22Rv1 (cell line): ENCODE results near the gene DYRK4.
A peak's percentile ranks its signal among the peaks of the same experiment; 100 is the strongest.

ENCODE experiments used
- ZFX ChIP-seq: fragments of 450-650 bp; IDR thresholded peaks from 2 replicates; pipeline ENCODE4 v1.6.1; 2017; ENCODE audit warnings: antibody characterized with exemption, borderline replicate concordance
- TF ChIP-seq, protein P1 (sequence below): fragments of 450-650 bp; IDR thresholded peaks from 2 replicates; pipeline ENCODE4 v1.5.1; 2017; ENCODE audit warnings: mild to moderate bottlenecking

DNA sequence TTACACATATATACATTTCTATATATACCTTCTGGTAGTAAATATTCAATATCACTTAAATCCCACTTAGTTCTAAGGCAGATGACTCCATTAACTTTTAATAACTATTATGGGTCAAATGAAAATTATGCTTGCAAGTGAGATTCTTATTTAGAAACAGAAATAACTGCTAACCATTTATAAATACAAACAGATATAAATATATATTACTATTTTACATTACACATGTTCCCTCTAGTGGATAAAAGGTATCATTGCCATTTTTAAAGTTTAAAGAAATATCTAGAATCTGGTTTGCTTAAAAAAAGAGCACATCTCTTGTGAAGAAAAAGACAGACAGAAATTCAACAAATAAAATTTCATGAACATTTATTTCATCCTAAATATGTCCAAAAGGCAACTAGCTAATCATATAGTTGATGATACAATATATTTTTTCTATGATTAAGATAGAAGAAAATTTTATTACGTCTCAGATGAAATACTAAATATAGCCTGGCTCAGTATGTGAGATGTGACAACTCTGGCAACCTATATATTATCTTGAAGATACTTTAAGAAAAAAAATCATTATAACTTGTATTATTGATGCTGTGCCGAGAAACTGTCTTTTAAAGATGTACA lies 35.0 kb upstream of the DYRK4 start:
- TF ChIP-seq, protein P1, sequence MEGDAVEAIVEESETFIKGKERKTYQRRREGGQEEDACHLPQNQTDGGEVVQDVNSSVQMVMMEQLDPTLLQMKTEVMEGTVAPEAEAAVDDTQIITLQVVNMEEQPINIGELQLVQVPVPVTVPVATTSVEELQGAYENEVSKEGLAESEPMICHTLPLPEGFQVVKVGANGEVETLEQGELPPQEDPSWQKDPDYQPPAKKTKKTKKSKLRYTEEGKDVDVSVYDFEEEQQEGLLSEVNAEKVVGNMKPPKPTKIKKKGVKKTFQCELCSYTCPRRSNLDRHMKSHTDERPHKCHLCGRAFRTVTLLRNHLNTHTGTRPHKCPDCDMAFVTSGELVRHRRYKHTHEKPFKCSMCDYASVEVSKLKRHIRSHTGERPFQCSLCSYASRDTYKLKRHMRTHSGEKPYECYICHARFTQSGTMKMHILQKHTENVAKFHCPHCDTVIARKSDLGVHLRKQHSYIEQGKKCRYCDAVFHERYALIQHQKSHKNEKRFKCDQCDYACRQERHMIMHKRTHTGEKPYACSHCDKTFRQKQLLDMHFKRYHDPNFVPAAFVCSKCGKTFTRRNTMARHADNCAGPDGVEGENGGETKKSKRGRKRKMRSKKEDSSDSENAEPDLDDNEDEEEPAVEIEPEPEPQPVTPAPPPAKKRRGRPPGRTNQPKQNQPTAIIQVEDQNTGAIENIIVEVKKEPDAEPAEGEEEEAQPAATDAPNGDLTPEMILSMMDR, result peak; percentile 86
- no peak for TF ChIP-seq ZFX
